HG03025 (cell line): ENCODE measurements around the gene ZFYVE19.

Experiments used
- ATAC-seq: cut with Tn5 transposase; IDR thresholded peaks from one replicate; pipeline ENCODE4 v1.9.1; 2021; ENCODE audit warnings: mild to moderate bottlenecking, moderate library complexity; ENCODE audit not compliant: unreplicated experiment, low FRiP score

ZFYVE19 gene

DNA sequence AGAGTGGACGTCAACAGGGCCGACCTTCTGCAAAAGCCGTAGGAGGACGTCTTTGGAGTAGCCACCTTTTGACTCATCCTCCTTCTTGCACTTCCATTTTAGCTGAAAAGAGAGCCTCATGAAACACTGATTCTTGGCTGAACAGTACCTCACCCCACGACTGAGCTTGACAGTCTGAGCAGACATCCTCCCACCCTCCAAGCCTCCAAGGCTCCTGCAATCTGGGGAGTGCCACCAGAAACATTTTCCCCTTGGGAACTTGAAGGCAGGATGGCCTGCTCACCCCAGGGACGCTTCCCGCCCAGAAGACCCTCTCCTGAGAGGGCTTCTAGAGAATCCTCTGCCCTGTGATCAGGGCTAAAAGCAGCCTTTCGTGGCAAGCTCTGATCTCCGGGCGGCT lies 31.9 kb upstream of the ZFYVE19 start:
- no peak for ATAC-seq

DNA sequence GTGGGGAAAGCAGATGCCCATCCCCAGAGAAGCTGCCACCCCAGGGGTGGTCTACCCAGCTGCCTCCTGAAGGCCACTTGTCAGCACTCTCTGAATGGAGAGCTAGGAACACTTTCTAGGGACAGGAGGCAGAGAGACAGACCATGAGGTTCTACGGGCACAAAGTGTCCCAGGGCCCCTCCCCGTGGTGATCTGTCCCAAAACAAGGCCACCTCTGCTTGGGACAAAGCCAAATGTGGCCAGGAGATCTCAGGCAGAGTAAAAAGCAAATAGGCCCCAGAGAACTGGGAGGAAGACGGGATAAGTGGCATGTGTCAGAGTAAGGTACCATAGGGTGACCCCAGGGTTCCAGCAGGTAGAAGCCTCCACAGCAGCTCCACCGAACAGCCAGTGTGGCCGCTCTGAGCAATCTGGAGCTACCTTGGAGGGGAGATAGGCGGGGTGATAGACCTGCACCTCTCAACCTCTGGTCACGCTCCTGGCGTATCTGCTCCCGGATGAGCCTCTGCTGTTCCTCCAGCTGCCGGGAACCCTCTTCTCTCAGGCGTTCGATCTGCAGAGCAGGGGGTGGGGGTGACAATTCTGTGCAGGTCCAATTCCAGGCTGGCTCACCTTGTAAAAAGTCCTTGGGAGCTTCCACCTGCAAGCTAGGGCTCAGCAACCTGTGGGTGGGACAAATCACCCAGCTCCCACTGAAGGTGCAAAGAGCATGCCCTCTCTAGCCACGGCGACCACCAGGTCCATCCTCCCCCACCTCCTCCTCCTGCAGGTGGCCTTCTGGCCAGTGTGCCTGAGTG lies 31.0 kb upstream of the ZFYVE19 start:
- no peak for ATAC-seq

DNA sequence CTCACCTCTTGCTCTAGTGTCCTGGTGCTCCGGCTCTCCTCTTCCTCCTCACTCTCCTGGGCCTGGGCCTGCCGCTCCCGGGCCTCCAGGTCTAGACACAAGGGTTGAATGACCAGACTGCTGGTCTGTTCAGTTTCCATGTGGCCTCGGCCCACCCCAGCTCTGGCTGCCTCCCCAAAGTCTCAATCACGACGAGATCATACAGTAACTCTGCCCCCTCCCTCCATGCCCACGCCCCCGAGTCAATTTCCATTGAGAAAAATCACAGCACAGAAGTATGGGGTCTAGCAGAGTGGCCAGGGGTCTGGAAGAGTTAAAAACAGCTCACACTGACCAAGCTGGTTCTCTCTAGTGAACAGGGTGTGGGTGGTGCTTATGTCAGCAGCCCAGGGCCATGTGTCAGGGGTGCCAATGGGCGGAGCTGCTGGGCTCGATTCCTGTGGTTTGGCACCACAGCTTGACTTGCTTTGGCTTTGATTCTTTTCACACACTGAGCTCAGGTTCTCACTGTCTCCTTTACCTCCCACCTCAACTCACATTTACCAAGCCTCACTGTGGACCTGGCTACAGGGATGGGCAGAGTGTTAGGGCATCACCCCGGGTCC lies 30.2 kb upstream of the ZFYVE19 start:
- no peak for ATAC-seq

DNA sequence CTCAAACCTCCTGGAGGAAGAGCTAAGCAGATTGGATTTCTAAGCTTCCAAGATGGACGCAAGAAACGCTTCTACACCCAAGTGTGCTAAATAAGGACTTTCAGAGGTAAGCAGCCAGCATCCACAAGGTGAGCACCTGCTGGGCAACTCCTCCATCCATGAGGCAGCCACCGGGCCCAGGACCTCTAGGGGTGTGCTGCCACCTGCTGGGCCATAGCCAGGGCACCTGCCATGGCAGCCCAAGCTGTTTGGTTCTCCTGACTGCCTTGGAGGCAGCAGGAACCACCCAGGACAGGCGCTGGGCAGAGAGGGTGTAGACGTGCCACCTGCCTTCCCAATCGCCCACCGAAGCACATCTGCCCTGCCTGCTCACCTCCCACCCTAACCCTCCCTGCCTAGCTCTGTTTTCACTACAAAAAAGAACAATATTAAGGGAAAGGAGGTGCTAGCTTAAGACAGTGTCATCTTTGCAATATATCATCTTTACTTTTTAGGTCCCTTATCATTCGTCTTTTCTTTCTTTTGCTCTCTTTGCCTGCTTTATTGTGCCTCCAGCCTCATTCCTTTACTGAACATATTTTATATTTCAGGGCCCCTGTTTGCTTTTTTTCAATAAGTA lies 24.2 kb upstream of the ZFYVE19 start:
- no peak for ATAC-seq

DNA sequence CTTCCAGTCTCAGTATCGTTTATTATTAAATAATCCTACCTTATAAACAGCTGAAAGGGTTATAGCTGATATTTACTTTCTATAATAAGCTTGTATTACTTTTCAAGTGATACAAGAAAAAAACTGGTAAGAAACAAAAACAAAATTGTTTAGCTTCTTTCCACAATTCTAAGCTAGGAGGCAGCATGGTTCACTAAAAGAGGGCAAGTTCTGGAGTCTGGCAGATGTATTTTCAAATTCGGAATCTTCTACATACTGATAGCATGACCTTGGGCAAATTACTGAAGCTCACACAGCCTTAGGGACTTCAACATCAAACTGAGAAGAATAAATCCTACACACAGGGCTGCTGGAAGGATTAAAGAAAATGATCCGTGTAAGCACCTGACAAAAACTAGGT lies 21.7 kb upstream of the ZFYVE19 start:
- ATAC-seq = no peak

DNA sequence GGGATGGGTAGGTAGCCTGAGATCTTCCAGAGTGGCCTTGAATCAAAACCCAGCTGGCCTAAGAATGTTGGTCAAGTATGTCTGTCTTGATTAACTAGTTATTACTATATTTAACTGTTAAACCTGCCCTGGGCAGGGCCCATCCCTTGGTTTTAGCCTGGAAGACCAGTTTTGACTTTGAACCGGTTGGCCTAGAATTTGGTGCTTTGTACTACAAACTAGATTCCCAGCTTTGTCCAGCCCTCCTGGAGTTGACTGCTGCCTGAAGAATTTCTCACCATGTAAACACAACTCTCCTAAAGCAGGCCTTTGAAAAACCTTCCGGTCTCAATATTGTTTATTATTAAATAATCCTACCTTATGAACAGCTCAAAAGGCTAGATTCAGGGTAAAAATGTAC lies 21.1 kb upstream of the ZFYVE19 start:
- ATAC-seq = no peak

DNA sequence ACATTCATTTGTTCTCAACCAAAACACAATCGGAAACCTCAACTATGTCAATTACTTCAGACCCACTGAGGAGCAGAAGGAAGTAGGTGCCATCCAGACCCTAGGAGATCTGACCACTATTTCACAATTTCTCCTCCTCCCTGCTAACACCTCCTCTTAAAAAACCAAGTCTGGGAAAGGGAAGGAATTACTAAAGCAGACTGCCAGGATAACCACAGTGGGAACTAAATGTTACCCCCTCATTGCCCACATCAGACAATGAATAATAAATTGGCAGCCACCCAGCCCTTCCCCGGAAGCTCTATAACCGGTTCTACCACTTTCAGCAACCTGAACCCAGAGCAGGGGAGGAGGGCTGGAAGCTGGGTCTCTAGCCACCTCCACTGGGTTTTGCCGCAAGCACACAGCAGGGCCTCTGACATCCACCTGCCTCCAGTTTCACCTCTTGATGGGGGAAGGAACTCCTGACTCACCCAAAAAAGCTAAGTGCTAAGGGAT lies 19.5 kb upstream of the ZFYVE19 start:
- no peak for ATAC-seq

DNA sequence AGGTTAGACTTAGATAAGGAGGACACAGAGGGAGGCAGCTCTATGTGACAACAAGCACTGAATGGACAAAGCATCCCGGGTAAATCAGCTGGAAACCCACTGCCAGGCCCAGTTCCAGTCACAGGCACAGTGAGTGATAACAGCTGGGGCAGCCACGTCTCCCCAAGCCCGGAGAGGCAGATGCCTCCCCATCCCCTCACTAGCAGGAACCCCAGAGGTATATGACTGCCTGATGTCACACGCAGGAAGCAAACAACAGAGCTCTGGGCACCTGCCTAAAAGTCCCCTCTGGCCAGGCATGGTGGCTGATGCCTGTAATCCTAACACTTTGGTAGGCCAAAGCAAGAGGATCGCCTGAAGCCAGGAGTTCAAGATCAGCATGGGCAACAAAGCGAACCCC lies 18.9 kb upstream of the ZFYVE19 start:
- ATAC-seq = no peak

DNA sequence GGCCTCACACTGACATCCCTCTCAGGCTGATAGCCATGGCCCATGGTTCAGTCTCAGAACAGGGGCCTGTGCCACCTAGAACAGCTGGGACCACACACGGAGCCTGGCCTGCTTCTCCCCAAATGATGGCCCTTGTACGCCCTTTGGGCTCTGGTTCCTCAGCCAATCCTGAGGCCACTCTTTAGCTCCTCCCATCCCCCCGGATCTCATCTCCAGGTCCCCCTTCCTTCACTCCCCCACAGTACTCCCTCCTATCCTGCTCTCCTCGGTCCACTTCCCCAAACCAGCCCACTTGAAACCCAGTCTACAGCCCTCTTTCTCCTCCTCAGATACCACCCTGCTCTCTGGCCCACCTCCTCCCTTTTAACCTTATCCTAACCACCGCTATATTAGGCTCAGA lies 17.8 kb upstream of the ZFYVE19 start:
- no peak for ATAC-seq

DNA sequence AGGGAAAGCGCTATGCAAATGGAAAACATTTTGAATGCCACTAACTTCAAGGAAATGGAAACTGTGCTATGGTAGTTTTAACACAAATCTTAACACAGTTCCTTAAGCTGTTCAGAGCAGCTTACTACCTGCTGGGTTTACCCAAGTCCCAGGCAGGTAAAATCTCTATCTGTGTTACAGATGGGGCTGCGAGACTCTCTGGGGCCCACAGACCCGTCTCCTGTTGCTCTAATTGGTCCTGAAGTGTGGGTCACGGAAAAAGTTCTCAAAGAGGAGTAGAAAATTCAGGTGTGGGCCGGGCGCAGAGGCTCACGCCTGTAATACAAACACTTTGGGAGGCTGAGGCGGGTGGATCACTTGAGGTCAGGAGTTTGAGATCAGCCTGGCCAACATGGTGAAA lies 16.9 kb upstream of the ZFYVE19 start:
- no peak for ATAC-seq

DNA sequence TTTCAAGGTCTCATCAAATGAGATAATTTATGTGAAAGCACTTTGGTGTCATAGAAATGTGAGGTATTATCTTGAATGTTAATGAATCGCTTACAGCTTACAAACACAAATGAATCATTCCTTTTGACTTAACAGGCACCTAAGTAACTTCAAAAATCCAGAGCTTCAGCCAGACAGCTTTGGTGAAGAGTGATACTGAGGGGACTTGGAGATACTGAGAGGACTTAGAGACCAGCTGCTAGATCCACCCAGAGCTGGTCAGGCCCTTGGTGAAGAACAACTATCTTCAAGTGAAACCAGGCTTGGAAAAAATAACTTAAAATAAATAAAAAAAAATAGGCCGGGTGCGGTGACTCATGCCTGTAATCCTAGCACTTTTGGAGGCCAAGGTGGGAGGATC lies 16.2 kb upstream of the ZFYVE19 start:
- ATAC-seq = no peak

DNA sequence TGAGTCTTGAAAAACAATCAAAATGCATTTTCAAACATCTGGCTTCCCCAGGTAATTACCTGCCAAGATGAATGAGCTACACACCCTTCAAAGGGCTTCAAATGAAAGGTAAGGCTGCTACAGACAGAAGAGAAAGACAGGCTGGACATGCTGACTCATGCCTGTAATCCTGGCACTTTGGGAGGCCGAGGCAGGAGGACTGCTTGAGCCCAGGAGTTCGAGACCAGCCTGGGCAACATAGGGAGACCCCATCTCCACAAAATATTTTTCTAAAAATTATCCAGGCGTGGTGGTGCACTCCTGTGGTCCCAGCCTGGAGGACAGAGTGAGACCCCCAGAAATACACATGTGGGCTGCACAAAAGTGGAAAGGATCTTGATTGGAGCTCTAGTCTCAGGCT lies 14.5 kb upstream of the ZFYVE19 start:
- no peak for ATAC-seq

DNA sequence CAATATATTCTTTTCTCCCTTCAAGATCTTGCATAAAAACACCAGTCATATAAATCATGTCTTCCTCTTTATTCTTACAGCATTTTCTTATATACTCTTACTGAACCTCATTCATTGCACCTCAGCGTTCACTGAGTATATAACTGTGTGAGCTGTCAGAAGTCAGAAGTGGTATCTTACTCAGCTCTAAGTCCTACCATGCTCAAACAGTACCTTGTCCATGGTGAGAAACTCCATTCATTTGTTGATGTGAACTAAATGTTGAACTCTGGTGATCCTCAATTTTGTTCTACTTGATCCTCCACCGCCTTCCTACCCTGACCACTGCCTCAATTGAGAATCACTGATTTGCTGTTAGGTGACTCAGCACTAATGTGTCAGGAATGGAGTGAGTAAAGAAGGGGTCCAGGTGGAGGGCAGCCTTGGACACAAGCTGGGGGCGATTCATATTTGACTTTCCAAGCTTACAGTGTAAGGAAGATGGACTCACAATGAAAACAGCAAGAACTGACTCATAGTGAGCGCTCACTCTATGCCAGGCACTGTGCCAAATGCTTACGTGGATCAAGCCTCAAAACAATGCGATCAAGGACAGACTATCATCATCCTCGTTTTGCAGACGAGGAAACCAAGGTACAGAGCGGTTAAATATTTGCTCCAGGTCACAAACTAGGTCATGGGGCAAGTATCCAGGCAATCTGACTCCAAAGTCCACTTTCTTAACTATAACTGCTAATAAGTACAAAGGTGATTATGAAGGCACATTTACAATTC lies 13.5 kb upstream of the ZFYVE19 start:
- ATAC-seq = no peak

DNA sequence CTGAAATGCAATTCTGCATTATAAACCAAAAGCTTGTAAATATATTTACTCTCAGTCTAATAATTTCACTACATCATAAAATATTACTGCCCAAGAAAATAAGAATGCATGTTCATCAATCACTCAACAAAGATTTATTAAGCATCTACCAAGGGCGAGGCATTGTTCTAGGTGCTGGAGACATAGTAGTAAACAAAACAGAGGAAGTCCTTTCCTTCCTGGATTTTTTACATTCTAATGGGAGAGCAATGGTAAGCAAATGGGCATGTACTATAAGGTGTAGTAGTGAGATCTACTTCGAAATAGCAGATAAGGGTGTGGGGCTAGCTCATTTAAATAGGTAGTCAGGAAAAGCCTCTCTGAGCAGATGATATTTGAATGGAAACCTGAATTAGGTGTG lies 10.8 kb upstream of the ZFYVE19 start:
- ATAC-seq = no peak

DNA sequence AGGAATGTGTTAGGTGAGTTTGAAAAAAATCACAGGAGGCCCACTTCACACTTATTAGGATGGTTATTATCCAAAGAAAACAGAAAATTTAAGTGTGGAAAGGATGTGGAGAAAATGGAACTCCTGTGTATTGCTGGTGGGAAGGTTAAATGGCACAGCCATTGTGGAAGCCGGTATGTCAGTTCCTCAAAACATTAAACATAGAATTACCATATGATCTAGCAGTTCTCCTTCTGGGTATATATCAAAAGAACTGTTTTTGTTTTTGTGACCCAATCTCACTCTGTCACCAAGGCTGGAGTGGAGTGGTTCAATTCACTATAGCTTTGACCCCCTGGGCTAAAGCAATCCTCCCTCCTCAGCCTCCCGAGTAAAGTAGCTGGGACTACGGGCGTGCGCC lies 10.4 kb upstream of the ZFYVE19 start:
- no peak for ATAC-seq

DNA sequence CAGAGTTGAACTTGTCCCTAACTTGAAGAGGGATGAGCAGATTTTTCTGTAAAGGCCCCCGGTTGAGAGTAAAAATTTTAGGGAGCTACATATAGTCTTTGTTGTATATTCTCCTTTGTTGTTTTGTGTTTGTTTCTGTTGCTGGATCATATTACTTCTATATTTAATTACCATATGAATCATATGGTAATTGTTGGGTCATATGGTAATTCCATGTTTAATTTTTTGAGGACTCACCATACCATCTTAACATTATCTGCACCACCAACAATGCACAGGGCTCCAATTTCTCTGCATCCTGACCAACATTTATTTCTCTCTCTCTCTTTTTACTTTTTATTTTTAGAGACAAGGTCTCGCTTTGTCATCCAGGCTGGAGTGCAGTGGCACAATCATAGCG lies 7.4 kb upstream of the ZFYVE19 start:
- ATAC-seq = no peak

DNA sequence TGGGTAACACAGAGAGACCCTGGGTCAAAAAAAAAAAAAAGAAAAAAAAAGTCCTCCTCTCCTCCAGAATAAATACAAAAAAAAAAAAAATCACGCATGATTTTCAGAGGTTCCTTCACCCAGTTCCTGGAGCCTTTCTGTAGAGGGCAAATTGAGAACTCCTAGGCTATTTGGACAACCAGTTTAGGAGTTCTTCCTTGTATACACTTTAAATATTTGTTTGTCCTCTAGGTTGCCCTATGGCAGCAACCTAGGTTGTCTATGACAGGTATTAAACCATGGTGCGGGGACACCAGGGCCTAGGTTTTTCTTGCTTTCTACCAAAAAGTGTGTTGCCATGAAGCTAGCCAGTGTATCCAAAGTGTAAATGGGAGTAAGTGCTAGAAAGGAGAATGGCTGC lies 3.8 kb upstream of the ZFYVE19 start:
- ATAC-seq = no peak

DNA sequence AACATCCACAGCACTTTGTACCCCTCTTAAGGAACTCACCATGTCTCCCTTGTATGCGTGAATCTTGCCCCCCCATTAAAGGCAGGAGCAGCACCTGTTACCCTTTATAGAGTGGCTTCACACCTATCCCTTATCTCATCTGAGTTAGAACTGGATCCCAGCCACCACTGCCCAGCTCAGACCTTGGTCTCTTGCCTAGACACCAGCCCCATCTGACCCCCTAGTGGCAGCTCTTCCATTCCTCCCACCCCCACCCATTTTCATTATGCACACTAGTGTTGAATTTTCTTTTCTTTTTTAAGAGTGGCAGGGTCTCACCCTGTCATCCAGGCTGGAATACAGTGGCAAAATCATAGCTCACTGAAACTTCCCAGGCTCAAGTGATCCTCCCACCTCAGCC lies 3.2 kb upstream of the ZFYVE19 start:
- ATAC-seq = no peak

DNA sequence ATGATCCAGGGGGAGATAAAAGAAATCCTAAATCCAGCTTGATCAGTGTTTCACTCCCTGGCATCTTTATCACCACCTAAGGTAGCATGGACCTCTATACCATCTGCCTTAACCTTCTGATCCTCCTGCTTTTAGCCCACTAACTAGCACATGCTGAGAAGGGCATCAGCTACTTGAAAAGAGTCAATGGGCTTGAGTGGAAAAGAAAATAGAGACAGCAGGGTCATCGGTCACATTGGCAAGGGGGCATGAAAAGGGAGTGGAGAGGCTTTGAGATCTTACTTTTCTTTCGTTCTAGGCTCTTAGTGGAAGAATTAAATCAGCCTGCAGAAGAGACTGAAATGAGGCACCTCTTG lies 239 bp upstream of the ZFYVE19 start:
- no peak for ATAC-seq

DNA sequence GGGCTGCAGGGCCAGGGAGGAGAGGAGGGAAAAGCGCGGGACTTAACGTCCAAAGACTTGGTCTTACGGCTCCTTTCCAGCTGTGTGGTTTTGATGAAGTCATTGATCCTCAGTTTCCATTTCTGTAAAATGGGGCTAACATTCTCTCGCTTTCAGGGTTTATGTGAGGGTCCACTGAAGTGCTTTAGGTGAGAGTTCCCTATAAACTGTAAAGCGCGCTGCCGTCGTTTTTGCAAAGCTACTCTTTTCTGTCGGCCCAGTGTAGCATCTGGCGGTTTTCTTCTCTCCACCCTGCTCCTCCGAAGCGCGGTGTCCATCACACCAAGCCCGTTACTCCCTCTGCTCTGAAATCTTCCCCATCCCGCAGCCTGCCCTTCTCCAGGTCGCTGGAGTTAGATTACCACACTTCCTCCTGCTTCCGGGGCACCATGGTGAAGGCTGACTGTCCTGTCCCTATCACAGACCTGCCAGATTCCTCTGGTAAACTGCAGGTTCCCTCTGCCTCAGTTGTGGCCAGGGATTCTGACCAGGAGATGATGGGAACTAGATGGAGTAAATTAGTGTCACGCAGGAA lies 1.1 kb downstream of the ZFYVE19 start:
- no peak for ATAC-seq
